GM13977 (cell line): ENCODE measurements around the gene ERBIN.
A peak's percentile ranks its signal among the peaks of the same experiment; 100 is the strongest.

Experiments
- DNase-seq: peaks from one replicate; pipeline ENCODE4 v3.0.0; 2012; ENCODE audit warnings: low spot score
- in situ Hi-C: fragments of 300-500 bp; cut with MboI; formaldehyde crosslinking; loops from one replicate; pipeline ENCODE4 v1.12.0; 2022; ENCODE audit warnings: low sequenced_read_pairs, low pct_unique_long_range_greater_than_20kb, mixed read lengths, inconsistent platforms; ENCODE audit not compliant: unreplicated experiment
- TF ChIP-seq, protein P1 (sequence below): IDR thresholded peaks from 2 replicates; pipeline ENCODE4 v1.5.1; 2012; ENCODE audit warnings: mild to moderate bottlenecking, control low read depth; ENCODE audit not compliant: insufficient read depth; ENCODE audit errors: extremely low read depth, missing control alignments

The ERBIN gene

DNA sequence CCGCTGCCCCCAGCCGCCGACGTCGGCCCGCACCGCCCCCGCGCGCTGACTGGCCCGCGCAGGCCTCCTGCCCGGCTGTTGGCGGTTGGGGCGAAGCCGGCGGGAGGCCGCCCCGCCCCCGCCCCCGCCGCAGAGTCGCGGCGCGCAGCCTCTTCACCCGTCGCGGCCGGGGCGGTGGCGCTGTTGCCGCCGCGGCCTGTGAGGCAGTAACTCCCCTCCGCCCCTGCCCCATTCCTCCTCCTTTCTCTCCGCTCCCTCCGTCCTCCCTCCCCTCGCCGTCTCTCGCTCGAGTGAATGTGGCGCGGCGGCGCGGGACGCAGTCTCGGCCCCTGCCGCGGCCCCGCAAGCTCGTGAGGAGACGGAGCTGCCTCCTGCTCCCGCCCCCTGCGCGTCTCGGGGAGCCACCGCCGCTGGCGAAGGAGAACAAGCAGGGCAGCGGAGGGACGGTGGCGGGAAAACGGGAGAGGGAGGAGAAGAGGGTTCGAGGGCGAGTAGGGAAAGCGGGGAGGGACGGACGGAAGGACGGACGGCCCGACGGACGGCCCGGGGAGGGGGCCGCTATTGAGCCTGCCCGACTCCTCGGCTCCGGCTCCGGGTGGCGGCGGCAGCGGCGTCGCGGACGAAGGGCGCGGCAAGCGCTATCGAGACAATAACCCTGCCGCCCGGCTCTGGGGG is 637 bp upstream of the ERBIN start:
- in situ Hi-C loops: no loop called here
- TF ChIP-seq, protein P1, sequence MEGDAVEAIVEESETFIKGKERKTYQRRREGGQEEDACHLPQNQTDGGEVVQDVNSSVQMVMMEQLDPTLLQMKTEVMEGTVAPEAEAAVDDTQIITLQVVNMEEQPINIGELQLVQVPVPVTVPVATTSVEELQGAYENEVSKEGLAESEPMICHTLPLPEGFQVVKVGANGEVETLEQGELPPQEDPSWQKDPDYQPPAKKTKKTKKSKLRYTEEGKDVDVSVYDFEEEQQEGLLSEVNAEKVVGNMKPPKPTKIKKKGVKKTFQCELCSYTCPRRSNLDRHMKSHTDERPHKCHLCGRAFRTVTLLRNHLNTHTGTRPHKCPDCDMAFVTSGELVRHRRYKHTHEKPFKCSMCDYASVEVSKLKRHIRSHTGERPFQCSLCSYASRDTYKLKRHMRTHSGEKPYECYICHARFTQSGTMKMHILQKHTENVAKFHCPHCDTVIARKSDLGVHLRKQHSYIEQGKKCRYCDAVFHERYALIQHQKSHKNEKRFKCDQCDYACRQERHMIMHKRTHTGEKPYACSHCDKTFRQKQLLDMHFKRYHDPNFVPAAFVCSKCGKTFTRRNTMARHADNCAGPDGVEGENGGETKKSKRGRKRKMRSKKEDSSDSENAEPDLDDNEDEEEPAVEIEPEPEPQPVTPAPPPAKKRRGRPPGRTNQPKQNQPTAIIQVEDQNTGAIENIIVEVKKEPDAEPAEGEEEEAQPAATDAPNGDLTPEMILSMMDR: peak; percentile 62
- DNase-seq: peak; percentile 92

DNA sequence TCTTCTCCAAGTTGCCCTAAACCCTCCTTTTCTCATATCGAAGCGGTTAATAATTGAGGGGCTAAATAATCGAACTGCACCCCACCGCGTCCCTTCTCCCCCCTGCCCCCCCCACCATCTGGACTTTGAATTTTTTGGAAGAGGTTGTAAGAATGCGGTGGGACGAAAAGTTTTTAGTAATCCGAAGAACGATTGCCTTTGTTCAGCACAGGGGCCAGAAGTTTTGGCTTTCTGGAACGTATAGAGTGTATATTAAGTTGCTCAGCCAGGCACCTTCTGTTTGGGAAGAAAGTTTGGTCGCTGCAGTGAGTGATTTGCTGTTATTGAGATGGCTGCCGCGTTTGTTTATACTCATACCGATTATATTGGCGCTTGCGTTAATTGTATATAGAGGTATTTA is 518 bp downstream of the ERBIN start:
- TF ChIP-seq, protein P1: no peak
- no peak for DNase-seq
- in situ Hi-C loops: no loop called here

DNA sequence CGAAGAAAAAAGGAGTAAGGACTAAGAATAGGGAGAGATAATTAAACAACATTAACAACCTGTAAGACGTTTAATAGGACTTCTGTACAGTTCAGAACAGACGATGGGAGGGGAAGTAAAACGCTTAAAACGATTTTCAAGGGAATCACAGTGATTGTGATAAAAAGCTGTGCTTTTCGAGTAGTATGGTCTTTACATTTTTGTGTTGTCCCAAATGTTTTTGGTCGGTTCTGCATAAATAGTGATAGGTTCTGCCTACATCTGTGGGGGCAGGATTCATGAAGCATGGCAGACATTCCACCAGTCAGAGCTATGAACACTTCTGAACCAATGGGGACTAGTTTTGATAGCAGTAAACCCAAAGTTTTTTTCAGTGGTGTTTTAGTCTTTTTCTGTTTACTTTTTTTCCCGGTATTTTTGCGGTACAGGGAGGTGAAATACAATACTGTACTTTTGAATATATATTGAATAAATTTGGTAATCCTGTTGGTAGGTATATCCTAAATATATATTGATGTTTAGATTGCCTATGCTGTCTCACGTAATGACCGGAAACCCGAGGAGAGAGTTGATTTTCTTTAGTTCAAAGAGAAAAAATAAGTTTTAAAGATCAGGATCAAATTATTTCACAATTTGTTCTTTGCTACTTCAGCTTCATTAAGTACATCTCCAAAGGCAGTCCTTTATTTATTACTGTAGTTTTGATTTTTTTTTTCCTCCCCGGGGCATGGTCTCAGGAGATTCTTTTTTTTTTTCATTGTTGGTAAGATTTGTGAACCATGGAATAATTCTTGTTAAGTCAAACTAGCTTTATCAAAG is 1.3 kb downstream of the ERBIN start:
- in situ Hi-C loops: no loop called here
- peak; percentile 67 for DNase-seq
- TF ChIP-seq, protein P1: no peak

DNA sequence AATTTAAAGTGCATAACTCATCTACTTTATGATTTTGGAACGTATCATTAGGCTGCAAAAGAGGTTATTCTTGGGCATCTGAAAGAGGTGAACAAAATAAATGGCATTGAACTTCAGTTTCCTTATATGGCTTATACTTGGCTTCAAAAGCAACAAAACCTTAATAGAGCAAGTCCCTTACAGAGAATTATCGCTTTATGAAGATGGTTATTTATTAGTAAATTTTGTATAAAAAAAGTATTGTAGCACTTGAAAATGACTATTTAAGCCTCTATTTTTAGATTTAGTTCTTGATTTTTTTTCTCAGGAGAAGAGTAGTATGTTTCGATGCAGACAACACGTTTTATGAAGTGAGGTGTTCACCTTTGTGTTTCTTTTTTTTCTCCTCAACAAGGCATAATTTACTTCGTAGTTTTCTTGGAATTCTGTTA is 2.0 kb downstream of the ERBIN start:
- TF ChIP-seq, protein P1: no peak
- no peak for DNase-seq
- in situ Hi-C loops: no loop called here

DNA sequence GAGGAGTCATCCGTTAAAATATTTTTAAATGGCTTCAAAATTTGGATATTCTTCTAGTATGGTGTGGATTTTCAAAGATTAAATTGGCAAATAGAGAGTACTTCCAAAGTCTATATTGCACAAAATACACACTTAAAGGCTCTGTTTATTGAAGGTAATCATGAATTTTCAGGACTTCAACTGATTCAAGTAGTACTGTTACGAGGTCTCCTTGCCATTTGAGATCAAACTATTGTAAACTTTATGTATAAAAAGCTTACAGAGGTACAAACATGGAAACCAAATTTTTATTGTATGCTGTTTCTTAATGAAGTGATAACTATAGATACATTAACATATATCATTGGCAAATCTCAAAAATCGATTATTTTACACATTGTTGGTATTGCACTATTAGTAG is 2.5 kb downstream of the ERBIN start:
- no peak for DNase-seq
- in situ Hi-C loops: no loop called here
- TF ChIP-seq, protein P1: no peak

DNA sequence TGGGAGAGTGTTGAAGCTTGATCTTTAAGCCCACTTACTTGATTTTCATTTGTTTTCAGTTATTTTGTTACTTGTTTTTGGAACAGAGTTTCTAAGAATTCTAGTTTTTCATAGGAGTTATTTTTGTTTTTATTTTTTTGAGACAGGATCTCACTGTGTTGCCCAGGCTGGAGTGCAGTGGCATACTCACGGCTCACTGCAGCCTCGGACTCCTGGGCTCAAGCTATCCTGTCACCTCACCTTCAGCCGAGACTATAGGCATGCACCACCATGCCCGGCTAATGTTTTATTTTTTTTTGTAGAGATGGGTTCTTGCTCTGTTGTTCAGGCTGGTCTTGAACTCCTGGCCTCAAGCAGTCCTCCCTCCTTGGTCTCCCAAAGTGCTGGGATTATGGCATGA is 6.3 kb downstream of the ERBIN start:
- in situ Hi-C loops: no loop called here
- DNase-seq: no peak
- TF ChIP-seq, protein P1: no peak
